GM23338 (cell line): Measurements from ENCODE around the gene VEPH1. TPM values are rescaled to one million over a fixed set of nuclear protein-coding genes. Genes with fewer than 3 reads are reported as not detected.

Experiments used
- ATAC-seq: fragments of 200-7000 bp; cut with Tn5 transposase; 3 replicates; pipeline ENCODE4 v1.9.1; 2020
- DNase-seq: peaks from one replicate; pipeline ENCODE4 v3.0.0-alpha.2; 2015; ENCODE audit warnings: low spot score
- H2AFZ ChIP-seq: fragments of 200-600 bp; sonication (generic); 2 replicates; pipeline ENCODE4 v1.8.0; 2016; ENCODE audit warnings: antibody characterized with exemption, mild to moderate bottlenecking, moderate library complexity
- H3F3A ChIP-seq: fragments of 200-600 bp; sonication (generic); replicated peaks from 2 replicates; pipeline ENCODE4 v1.8.0; 2017; ENCODE audit warnings: antibody characterized with exemption, mixed run types, low read depth
- H3K27ac ChIP-seq: fragments of 200-600 bp; sonication (generic); 2 replicates; pipeline ENCODE4 v1.6.1; 2016; ENCODE audit warnings: low read depth
- H3K27me3 ChIP-seq: fragments of 200-600 bp; sonication (generic); 2 replicates; pipeline ENCODE4 v1.8.0; 2016; ENCODE audit warnings: mild to moderate bottlenecking, mixed run types, moderate library complexity; ENCODE audit not compliant: insufficient read depth
- H3K36me3 ChIP-seq: fragments of 200-600 bp; sonication (generic); 2 replicates; pipeline ENCODE4 v1.8.0; 2016; ENCODE audit warnings: mild to moderate bottlenecking; ENCODE audit not compliant: insufficient read depth
- H3K4me1 ChIP-seq: fragments of 200-600 bp; sonication (generic); 2 replicates; pipeline ENCODE4 v1.8.0; 2016; ENCODE audit warnings: mild to moderate bottlenecking, moderate library complexity; ENCODE audit not compliant: insufficient read depth
- H3K4me2 ChIP-seq: fragments of 200-600 bp; sonication (generic); 2 replicates; pipeline ENCODE4 v1.7.1; 2017; ENCODE audit warnings: mixed run types
- H3K4me3 ChIP-seq: fragments of 200-600 bp; sonication (generic); 2 replicates; pipeline ENCODE4 v1.6.1; 2016; ENCODE audit warnings: mixed run types
- H3K79me2 ChIP-seq: fragments of 200-600 bp; sonication (generic); replicated peaks from 2 replicates; pipeline ENCODE4 v1.8.0; 2017; ENCODE audit warnings: mild to moderate bottlenecking; ENCODE audit not compliant: insufficient read depth
- H3K9me2 ChIP-seq: fragments of 200-600 bp; sonication (generic); 2 replicates; pipeline ENCODE4 v1.8.0; 2017; ENCODE audit not compliant: insufficient read depth
- H4K20me1 ChIP-seq: fragments of 200-600 bp; sonication (generic); replicated peaks from 2 replicates; pipeline ENCODE4 v1.8.0; 2017; ENCODE audit warnings: mild to moderate bottlenecking; ENCODE audit not compliant: insufficient read depth
- H3K27ac Mint-ChIP-seq: 2 replicates; pipeline ENCODE4 v1.8.0; 2020; ENCODE audit warnings: inconsistent platforms, mild to moderate bottlenecking, moderate library complexity, mixed read lengths
- H3K27me3 Mint-ChIP-seq: 3 replicates; pipeline ENCODE4 v1.8.0; 2022; ENCODE audit warnings: low read depth, mild to moderate bottlenecking, moderate library complexity, mixed read lengths, inconsistent platforms; ENCODE audit not compliant: insufficient read depth, poor library complexity
- H3K36me3 Mint-ChIP-seq: 3 replicates; pipeline ENCODE4 v1.8.0; 2021; ENCODE audit warnings: low read depth, mild to moderate bottlenecking, inconsistent platforms, moderate library complexity, mixed read lengths
- H3K4me1 Mint-ChIP-seq: 3 replicates; pipeline ENCODE4 v1.8.0; 2020; ENCODE audit warnings: mild to moderate bottlenecking, inconsistent platforms, mixed read lengths
- H3K4me3 Mint-ChIP-seq: 3 replicates; pipeline ENCODE4 v1.8.0; 2021; ENCODE audit warnings: moderate library complexity, mild to moderate bottlenecking, inconsistent platforms, mixed read lengths
- H3K9me3 Mint-ChIP-seq: 3 replicates; pipeline ENCODE4 v1.8.0; 2020; ENCODE audit warnings: moderate library complexity, mild to moderate bottlenecking, inconsistent platforms, mixed read lengths
- CREB1 ChIP-seq: fragments of 250-450 bp; sonication (Bioruptor Pico); IDR thresholded peaks from 2 replicates; pipeline ENCODE4 v1.5.0; 2020; ENCODE audit warnings: low read depth, mild to moderate bottlenecking, moderate library complexity
- ETS1 ChIP-seq: IDR thresholded peaks from 2 replicates; pipeline ENCODE4 v1.6.1; 2016; ENCODE audit warnings: antibody characterized with exemption
- EZH2 ChIP-seq: fragments of 200-600 bp; sonication (generic); IDR thresholded peaks from one replicate; pipeline ENCODE4 v1.8.0; 2017; ENCODE audit warnings: antibody characterized with exemption, mild to moderate bottlenecking, low read depth; ENCODE audit not compliant: unreplicated experiment
- EZH2phosphoT487 ChIP-seq: fragments of 200-600 bp; sonication (generic); IDR thresholded peaks from one replicate; pipeline ENCODE4 v1.8.1; 2018; ENCODE audit warnings: antibody characterized with exemption; ENCODE audit not compliant: unreplicated experiment
- JUNB ChIP-seq: IDR thresholded peaks from one replicate; pipeline ENCODE4 v1.6.1; 2016; ENCODE audit warnings: antibody characterized with exemption; ENCODE audit not compliant: unreplicated experiment
- NANOG ChIP-seq: IDR thresholded peaks from 2 replicates; pipeline ENCODE4 v1.6.1; 2016; ENCODE audit warnings: antibody characterized with exemption, borderline replicate concordance
- POLR2AphosphoS5 ChIP-seq: IDR thresholded peaks from 2 replicates; pipeline ENCODE4 v1.6.1; 2016; ENCODE audit warnings: antibody characterized with exemption, low read depth
- REST ChIP-seq: IDR thresholded peaks from one replicate; pipeline ENCODE4 v1.6.1; 2018; ENCODE audit warnings: antibody characterized with exemption; ENCODE audit not compliant: unreplicated experiment
- STAT1 ChIP-seq: IDR thresholded peaks from one replicate; pipeline ENCODE4 v1.6.1; 2016; ENCODE audit warnings: antibody characterized with exemption; ENCODE audit not compliant: unreplicated experiment
- ZNF114 ChIP-seq: fragments of 250-450 bp; sonication (Bioruptor Pico); IDR thresholded peaks from 2 replicates; pipeline ENCODE4 v1.5.0; 2020; ENCODE audit warnings: mild to moderate bottlenecking, moderate library complexity
- ZNF331 ChIP-seq: fragments of 250-450 bp; sonication (Bioruptor Pico); IDR thresholded peaks from 2 replicates; pipeline ENCODE4 v1.5.0; 2020; ENCODE audit warnings: low read depth, mild to moderate bottlenecking, moderate library complexity
- polyA plus RNA-seq: library from polyadenylated mRNA; unstranded; fragments of >200 nt; fragmentation: Nextera tagmentation; extraction: Ambion mirVana; gene quantifications from 2 replicates; pipeline ENCODE4 v1.2.1, GENCODE V29; 2016
- total RNA-seq: library from RNA; depleted of rRNA; stranded (reverse); fragments of >200 nt; shearing (Covaris generic); gene quantifications from 2 replicates; pipeline ENCODE4 v1.2.3, GENCODE V29; 2014
- TF ChIP-seq, protein P1 (sequence below), 2 experiments: fragments of 200-600 bp in 1 of 2; sonication (generic) in 1 of 2; conservative IDR thresholded peaks; 2 replicates each; pipeline versions ENCODE4 v1.5.1 to v1.6.1; 2016 to 2017; ENCODE audit warnings: antibody characterized with exemption in 2 of 2, low read depth in 2 of 2, mild to moderate bottlenecking in 2 of 2, moderate library complexity in 1 of 2
- TF ChIP-seq, protein P2 (sequence below): fragments of 250-450 bp; sonication (Bioruptor Pico); IDR thresholded peaks from 2 replicates; pipeline ENCODE4 v1.5.0; 2020; ENCODE audit warnings: mild to moderate bottlenecking, moderate library complexity

Gene VEPH1
- total and polyA plus RNA-seq, 2 experiments from 2014 or later = 15.4 to 33.8 TPM

DNA sequence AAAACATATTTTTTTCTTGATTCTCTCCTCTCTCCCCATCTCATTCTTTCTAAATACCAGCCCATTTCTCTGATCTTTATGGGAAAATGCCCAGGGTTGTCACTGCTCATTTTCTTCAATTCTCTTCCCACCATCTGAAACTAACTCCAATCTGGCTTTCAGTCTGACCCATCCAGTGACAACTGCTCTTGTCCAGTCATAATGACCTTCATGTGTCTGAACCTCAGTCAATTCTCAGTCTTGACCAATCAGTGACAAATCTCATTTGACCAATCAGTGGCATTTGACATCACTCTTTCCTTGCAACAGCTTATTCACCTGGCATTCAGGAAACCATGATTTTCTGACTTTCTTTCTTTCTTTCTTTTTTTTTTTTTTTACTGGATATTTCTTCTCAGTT, 15.1 kb downstream of the VEPH1 start:
- H4K20me1 ChIP-seq = no peaks in the 10 kb centered on the region
- H3K4me1 Mint-ChIP-seq = peaks cover 14% of the 10 kb centered on the region
- DNase-seq (no peak), ATAC-seq (no peak)
- H3K4me1 ChIP-seq = no peaks in the 10 kb centered on the region
- H3K27me3 Mint-ChIP-seq = peaks cover 1% of the 10 kb centered on the region
- no peaks in the 10 kb centered on the region for H3K36me3 ChIP-seq
- no peak overlapping the region for H2AFZ ChIP-seq
- H3K4me3 Mint-ChIP-seq = no peak overlapping the region
- H3K36me3 Mint-ChIP-seq = peaks cover 2% of the 10 kb centered on the region; the same call in 2 of the 3 replicates
- no peaks in the 10 kb centered on the region for H3K27me3 ChIP-seq
- no peaks in the 10 kb centered on the region for H3K9me2 ChIP-seq
- TF ChIP-seq ZNF114 (CRISPR knock-in tag) = no peak
- no peak for TF ChIP-seq JUNB
- no peak for TF ChIP-seq REST
- no peak for TF ChIP-seq ETS1
- TF ChIP-seq POLR2AphosphoS5 = no peak
- TF ChIP-seq, protein P1, sequence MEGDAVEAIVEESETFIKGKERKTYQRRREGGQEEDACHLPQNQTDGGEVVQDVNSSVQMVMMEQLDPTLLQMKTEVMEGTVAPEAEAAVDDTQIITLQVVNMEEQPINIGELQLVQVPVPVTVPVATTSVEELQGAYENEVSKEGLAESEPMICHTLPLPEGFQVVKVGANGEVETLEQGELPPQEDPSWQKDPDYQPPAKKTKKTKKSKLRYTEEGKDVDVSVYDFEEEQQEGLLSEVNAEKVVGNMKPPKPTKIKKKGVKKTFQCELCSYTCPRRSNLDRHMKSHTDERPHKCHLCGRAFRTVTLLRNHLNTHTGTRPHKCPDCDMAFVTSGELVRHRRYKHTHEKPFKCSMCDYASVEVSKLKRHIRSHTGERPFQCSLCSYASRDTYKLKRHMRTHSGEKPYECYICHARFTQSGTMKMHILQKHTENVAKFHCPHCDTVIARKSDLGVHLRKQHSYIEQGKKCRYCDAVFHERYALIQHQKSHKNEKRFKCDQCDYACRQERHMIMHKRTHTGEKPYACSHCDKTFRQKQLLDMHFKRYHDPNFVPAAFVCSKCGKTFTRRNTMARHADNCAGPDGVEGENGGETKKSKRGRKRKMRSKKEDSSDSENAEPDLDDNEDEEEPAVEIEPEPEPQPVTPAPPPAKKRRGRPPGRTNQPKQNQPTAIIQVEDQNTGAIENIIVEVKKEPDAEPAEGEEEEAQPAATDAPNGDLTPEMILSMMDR (conservative IDR thresholded peaks at IDR 0.05; ENCODE audit: low read depth in 2 of 2) = no peak
- no peak for TF ChIP-seq EZH2
- no peak for TF ChIP-seq NANOG
- TF ChIP-seq EZH2phosphoT487 = no peak
- no peak for TF ChIP-seq CREB1
- TF ChIP-seq ZNF331 = no peak
- TF ChIP-seq, protein P2, sequence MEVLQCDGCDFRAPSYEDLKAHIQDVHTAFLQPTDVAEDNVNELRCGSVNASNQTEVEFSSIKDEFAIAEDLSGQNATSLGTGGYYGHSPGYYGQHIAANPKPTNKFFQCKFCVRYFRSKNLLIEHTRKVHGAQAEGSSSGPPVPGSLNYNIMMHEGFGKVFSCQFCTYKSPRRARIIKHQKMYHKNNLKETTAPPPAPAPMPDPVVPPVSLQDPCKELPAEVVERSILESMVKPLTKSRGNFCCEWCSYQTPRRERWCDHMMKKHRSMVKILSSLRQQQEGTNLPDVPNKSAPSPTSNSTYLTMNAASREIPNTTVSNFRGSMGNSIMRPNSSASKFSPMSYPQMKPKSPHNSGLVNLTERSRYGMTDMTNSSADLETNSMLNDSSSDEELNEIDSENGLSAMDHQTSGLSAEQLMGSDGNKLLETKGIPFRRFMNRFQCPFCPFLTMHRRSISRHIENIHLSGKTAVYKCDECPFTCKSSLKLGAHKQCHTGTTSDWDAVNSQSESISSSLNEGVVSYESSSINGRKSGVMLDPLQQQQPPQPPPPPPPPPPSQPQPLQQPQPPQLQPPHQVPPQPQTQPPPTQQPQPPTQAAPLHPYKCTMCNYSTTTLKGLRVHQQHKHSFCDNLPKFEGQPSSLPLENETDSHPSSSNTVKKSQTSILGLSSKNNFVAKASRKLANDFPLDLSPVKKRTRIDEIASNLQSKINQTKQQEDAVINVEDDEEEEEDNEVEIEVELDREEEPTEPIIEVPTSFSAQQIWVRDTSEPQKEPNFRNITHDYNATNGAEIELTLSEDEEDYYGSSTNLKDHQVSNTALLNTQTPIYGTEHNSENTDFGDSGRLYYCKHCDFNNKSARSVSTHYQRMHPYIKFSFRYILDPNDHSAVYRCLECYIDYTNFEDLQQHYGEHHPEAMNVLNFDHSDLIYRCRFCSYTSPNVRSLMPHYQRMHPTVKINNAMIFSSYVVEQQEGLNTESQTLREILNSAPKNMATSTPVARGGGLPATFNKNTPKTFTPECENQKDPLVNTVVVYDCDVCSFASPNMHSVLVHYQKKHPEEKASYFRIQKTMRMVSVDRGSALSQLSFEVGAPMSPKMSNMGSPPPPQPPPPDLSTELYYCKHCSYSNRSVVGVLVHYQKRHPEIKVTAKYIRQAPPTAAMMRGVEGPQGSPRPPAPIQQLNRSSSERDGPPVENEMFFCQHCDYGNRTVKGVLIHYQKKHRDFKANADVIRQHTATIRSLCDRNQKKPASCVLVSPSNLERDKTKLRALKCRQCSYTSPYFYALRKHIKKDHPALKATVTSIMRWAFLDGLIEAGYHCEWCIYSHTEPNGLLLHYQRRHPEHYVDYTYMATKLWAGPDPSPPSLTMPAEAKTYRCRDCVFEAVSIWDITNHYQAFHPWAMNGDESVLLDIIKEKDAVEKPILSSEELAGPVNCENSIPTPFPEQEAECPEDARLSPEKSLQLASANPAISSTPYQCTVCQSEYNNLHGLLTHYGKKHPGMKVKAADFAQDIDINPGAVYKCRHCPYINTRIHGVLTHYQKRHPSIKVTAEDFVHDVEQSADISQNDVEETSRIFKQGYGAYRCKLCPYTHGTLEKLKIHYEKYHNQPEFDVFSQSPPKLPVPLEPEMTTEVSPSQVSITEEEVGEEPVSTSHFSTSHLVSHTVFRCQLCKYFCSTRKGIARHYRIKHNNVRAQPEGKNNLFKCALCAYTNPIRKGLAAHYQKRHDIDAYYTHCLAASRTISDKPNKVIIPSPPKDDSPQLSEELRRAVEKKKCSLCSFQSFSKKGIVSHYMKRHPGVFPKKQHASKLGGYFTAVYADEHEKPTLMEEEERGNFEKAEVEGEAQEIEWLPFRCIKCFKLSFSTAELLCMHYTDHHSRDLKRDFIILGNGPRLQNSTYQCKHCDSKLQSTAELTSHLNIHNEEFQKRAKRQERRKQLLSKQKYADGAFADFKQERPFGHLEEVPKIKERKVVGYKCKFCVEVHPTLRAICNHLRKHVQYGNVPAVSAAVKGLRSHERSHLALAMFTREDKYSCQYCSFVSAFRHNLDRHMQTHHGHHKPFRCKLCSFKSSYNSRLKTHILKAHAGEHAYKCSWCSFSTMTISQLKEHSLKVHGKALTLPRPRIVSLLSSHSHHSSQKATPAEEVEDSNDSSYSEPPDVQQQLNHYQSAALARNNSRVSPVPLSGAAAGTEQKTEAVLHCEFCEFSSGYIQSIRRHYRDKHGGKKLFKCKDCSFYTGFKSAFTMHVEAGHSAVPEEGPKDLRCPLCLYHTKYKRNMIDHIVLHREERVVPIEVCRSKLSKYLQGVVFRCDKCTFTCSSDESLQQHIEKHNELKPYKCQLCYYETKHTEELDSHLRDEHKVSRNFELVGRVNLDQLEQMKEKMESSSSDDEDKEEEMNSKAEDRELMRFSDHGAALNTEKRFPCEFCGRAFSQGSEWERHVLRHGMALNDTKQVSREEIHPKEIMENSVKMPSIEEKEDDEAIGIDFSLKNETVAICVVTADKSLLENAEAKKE (CRISPR knock-in tag) = no peak
- TF ChIP-seq STAT1 = no peak
- H3K4me2 ChIP-seq = no peak overlapping the region
- no peaks in the 10 kb centered on the region for H3K79me2 ChIP-seq
- no peaks in the 10 kb centered on the region; the same call in 2 of the 3 replicates for H3K9me3 Mint-ChIP-seq
- no peaks in the 10 kb centered on the region for H3F3A ChIP-seq
- no peak overlapping the region for H3K27ac ChIP-seq
- no peak overlapping the region for H3K27ac Mint-ChIP-seq
- H3K4me3 ChIP-seq = no peak overlapping the region
